ENCODE data around the gene FADS1.

FADS1 gene

DNA sequence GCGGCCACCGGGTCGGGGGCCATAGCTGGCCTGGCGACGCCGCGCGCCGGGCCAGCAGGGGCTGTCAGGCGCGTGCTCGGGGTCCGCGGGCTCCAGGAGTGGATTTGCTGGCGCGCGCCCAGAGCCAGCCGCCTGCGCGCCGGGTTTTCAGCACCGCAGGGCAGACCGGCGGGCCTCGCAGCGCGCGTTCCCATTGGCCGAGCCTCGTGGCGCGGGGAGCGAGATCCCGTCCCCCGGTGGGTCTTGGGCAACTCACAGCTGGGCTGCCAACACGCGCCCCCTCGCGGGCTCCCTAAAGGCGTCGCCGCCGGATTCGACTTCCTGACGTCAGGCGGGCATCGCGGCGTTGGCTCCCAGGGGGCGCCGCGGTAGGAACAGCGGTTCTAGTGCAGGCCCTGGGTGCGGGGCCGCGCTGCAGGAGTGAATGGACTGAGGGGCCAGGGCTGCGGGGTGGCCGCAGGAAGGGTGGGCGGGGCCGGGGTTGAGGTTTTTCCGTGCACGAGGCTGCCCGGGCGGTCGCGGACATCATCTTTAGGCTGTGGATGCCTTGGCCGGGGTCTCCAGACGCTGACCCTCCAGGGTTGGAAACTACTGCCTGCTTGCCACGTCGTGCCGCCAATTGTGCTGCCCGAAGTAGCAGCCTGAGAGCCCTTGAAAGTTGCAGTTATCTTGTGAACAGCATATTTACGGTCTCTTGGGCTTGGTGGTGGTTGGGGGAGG, at the start of gene FADS1:
Gene FADS1 (minus strand): TSS at position 268 of the 720 bp plus-strand sequence. CDS start 74 bp downstream, at position 194.
- peak; percentile 89 to 98 (median 95) for DNase-seq
- intact Hi-C loops (cut with DNase I) = no loop called here

- DNase-seq = no peak
- intact Hi-C loops (cut with DNase I) = no loop called here
Measured at GRCh38 chr11:61866231-61866957, 49.6 kb upstream of the FADS1 start.

GRCh38 chr11:61864814-61865775, 48.3 kb upstream of the FADS1 start:
- intact Hi-C loops (cut with DNase I) = no loop called here
- no peak for DNase-seq

GRCh38 chr11:61863548-61864081, 46.8 kb upstream of the FADS1 start:
- intact Hi-C loops (cut with DNase I) = no loop called here
- DNase-seq = no peak

DNA sequence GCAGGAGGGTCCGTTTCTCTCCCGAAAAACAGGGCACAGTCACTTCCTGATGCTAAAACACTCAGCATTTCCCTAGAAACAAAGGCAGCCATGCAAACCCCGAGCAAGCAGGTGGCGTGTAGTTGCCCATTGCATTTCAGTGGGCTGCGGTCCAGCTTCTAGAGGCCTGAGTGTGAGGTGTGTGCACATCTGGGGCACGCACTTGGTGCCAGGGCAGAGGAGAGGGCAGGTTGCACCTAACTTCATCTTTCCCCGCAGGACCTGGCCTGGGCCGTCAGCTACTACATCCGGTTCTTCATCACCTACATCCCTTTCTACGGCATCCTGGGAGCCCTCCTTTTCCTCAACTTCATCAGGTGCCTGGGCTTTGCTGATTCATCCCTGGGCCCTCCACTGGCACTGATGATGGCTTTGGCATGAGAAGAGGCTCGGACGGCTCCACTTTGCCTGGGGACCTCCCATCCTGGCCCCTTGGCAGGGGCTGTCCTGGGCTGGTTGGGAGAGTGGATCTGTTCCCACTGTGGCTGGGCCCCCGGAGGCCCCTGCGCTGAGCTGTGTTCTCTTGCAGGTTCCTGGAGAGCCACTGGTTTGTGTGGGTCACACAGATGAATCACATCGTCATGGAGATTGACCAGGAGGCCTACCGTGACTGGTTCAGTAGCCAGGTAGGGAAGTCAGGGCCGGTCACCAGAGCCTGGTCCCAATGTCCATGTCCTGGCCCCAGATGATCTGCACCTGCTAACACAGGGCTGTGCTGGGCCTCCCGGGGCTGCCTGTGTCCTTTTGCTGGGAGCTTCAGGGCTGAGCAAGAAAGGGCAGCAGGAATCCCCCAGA, 46.1 kb upstream of the FADS1 start:
- no peak for DNase-seq
- intact Hi-C loops (cut with DNase I) = no loop called here

- no peak for DNase-seq
- intact Hi-C loops (cut with DNase I) = no loop called here
Measured at GRCh38 chr11:61861634-61862033, 44.8 kb upstream of the FADS1 start.

- DNase-seq = no peak
- intact Hi-C loops (cut with DNase I) = no loop called here
Measured at GRCh38 chr11:61860054-61860903, 43.5 kb upstream of the FADS1 start.

GRCh38 chr11:61855939-61856680, 39.3 kb upstream of the FADS1 start:
- intact Hi-C loops (cut with DNase I) = no loop called here
- DNase-seq = peak in 1 of 42 donors; percentile 45

- DNase-seq = peak in 12 of 42 donors; percentile 33 to 78 (median 56)
- intact Hi-C loops (cut with DNase I) = no loop called here
Measured at GRCh38 chr11:61854966-61855714, 38.3 kb upstream of the FADS1 start.

DNA sequence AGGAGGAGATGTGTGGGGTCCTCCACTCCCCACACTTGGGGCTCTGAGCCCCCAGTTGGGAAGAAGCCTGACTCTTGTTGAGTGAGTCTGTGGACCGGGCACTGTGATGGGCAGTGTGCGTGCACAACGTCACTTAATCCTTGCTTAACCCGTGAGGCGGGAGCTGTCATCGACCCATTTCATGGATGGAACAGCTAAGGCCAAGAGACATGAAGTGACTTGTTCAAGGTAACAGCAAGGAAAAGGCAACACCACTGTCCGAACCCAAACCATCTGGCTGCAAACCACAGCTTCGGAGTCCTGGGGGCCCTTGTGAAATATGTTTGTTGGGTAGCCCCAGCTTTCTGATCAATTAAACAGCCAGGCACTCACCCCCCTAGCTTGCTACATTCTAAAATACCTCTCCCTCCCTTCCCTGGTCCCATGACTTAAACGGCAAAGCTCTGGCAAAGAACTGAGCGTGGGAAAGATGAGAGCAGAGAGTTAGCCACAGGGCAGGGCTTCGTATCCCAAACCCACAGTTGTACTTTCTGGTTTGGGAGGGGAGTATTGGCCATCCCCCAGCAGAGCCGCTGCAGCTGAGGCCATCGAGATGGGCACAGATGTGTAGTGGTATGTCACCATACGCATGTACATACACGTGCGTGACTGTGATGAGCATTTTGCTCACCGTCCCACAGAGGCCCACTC, 37.5 kb upstream of the FADS1 start:
- no peak for DNase-seq
- intact Hi-C loops (cut with DNase I) = no loop called here

- intact Hi-C loops (cut with DNase I) = no loop called here
- DNase-seq = peak in 35 of 42 donors; percentile 22 to 81 (median 56)
Measured at GRCh38 chr11:61853698-61854169, 36.9 kb upstream of the FADS1 start.

DNA sequence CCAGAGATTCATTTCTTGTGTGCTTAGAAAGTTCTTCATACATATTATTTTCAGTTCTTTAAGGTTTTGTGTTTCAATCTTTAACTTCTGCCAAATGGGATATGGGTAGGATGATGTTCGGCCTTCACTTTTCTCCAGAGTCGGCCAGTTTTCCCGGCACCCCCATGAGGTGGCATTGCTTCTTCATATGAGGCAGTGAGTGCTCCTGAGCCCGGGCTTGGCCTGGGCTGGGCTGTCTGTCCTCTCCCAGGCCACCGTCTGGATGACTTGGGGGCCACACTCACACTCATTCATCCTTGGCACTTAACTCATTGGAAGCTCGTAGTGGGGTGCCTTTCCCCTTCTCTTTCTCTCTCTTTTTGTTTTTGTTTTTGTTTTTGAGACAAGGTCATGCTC, 35.1 kb upstream of the FADS1 start:
- DNase-seq = no peak
- intact Hi-C loops (cut with DNase I) = no loop called here

GRCh38 chr11:61851113-61851899, 34.5 kb upstream of the FADS1 start:
- DNase-seq = peak in 26 of 42 donors; percentile 22 to 76 (median 46)
- intact Hi-C loops (cut with DNase I) = no loop called here

DNA sequence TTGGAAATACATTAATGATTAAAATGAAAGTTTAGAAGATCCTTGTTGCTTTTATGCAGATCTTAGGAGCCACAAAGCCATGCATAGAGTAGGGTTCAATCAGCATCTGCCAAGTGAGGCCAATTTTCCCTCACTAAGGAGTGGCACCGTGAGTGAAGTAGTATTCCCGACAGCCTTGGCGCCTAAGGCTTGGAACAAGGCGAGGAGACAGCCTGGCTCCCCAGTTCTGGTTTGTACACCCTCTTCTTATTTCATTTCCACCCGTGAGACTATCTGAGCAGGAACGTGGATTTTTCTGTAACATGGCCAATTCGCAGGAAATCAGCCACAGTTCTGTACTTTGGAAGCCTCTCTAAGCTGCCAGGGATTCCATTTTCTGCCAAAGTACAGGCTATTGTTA, 33.9 kb upstream of the FADS1 start:
- intact Hi-C loops (cut with DNase I) = no loop called here

More for the DNA sequence above, 33.9 kb upstream of the FADS1 start:
- peak in 7 of 42 donors; percentile 26 to 61 (median 47) for DNase-seq
